Activated CD8-positive, alpha-beta memory T cell treated with anti-CD3 and anti-CD28 coated beads, Interleukin-2, amount 50 U/mL, for 1 hour (primary cell): Measurements from ENCODE around the gene AP3B1.

Experiments used
- DNase-seq: peaks from one replicate; pipeline ENCODE4 v3.0.0-alpha.2; 2020; ENCODE audit errors: extremely low read depth

Gene AP3B1

DNA sequence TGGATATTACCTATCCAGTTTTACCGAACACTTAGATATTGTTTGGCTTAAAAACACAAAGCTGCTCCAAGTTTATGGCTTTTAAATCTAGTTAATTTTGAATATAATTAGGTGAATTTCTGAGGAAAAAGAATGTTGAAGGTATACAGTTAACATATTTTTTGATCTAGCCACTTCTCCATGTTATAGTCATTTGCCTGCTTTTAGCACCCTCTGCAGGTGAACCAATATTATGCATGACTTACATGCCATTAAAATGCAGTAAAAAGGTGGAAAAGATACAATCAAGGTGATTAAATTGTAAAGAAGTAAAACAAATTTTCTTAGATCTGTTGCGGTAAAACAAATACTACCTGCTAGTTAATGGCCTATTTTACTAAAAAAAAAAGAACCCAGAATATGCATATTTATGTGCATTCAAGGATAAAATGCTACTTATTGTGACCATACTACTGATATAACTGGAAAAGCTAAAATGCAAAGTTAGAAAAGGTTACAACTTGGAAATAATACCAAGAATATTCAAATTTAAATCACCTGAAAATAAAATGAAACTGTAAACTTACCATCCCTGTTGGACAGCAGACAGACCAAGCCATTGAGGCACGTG, 132.1 kb downstream of the AP3B1 start:
- no peak for DNase-seq

DNA sequence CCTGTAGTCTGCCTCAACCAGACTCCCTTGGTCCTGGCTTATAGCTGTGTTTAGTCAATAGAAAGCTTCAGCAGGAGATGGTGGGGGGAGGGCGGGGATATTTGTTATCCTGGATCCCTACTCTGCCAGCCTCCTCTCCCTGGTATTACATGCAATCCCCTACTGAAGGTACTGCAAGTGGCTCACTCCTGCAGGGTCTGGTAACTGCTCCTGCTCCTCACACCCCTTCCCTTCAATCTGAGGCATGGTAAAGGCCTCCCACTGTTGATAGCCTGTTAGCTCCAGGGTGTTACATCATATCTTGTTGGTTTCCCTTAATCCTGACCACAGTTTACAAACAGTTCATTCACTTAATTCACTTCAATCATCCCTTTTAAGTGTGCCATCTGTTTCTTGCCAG, 137.5 kb downstream of the AP3B1 start:
- no peak for DNase-seq

DNA sequence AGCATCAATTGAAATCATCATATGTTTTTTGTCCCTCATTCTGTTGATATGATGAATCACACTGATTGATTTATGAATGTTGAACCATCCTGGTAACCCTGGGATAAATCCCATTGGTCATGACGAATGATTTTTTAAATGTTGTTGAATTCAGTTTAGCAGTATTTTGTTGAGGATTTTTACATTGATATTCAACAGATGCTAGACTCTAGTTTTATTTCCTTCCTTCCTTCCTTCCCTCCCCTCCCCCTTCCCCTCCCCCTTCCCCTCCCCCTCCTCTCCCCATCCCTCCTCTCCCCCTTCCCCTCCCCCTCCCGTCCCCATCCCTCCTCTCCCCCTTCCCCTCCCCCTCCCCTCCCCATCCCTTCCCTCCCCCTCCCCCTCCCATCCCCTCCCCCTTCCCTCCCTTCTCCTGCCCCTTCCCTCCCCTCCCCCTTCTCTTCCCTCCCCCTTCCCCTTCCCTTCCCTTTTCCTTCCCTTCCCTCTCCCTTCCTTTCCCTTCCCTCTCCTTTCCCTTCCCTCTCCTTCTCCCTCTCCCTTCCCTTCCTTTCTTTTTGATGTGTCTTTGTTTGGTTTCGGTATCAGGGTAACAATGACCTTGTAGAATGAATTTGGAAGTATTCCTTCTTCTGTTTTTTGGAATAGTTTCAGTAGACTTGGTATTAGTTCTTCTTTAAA, 142.8 kb downstream of the AP3B1 start:
- no peak for DNase-seq

DNA sequence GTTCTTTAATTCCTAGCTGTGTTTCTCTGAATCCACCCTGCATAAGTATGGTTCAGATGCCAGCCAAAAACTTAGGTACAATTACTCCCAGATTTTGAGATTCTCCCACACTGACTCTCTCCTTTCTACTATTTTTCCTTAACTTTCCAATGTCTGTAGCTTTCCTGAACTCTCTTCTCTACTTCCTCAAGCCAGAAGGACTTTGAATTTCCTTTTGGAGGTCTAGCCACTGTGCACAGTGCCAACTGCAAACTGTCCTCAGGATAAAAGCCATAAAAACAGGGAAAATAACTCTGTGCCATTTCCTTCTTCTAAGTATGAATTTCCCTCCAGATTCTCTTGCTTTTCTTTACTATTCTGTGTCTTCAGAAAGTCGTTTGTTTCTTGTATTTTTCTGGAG, 157.2 kb downstream of the AP3B1 start:
- DNase-seq, result no peak

DNA sequence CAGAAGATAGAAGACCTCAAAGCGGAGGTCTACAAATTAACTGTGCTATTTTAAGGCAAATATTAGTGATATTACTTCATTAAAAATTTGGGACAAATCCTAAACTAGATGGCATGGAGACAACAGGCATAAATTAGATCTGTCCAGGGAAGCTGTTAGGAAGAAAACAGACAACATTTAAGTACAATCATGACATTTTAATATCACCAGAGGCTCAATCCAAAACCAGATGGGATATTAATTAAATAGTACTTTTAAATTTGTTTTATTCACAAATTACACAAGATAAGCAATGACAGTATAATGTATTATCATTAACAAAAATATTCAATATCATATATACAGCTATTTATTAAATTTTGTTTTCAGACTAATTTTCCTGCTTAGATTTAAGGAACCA, 161.1 kb downstream of the AP3B1 start:
- no peak for DNase-seq

DNA sequence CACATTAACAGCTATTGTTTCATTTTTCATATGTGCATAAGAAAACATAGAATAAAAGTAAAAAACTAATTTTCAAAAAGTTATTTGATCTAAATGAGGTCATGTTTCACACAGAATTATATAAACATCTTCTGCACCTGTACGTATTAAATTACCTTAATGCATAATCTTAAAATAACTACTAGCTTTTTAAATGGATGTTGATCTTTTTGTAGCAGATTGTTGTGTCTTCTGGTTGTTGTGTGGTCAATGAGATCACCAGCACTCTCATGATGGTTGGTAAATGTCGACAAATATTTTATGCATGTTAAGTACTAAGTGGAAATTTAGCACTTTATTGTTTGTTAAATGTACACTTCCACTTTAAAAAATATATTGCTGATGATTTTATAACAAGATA, 162.0 kb downstream of the AP3B1 start:
- DNase-seq, result no peak

DNA sequence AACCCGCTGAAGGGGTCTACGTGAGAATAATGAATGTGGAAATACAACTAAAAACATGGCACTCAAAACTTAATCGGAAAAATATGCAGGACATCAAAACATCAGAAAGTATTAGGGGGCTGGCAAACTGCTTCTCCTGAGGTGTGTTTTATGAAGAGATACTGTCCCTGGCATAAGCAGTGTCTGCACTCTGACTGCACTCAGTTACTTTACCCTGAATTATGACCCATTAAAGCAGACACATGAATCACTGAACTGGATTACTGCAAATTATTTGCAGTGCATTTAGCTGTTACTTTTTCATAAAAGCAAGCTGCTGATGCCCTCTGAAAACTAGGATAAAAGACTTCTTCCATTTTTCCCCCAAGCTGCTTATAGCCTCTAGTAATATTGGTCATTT, 164.9 kb downstream of the AP3B1 start:
- no peak for DNase-seq

DNA sequence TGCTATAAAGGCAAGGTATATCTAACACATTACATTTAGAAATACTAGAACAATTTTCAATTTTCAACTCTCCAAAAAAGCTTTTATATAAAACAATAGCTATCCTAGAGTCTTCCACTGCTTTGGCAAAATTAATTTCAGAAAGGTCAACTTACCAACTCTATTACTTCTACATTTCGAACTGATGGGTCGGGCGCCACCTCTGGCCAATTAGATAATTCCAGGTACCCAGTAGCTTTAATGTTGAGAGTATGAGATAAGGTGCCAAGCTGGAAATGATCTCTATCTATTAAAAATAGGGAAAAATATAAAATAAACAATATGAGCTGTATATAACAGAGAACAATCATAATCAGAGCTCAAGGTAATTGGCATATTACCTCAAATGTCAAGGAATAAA, 166.6 kb downstream of the AP3B1 start:
- no peak for DNase-seq

DNA sequence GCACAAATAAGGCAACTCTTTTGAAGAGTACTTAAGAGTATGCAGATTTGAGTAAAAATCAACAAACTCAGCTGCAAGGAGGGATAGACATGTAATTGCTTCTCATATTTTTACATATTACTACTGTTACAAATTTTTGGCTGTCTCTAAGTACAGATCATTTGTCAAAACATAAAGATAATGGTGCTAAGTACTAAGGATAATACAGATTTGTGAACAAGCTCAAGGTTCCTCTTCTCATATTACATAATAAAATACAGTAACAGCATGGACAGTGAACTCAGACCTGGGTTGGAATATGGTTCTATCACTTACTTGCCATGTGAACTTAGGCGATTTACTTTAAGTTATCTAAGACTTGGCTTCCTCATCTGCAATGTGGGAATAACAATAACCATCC, 168.0 kb downstream of the AP3B1 start:
- no peak for DNase-seq

DNA sequence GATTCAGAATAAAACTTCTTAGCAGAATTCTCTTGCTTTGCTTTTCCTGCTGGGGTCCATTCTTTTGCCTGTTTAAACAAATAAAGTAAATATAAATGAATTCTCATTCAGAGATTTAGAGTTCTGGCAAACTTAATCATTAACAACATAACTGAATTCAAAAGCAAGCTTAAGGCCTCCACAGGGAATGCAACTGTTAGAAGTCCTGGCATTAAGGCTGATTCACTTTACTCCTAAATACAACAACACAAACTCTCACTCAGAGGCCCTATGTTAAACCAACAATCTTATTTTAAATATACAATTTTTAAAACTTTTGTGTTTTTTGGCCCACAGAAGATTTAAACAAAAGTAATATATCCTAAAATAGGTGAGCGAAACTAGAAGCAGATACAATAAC, 178.3 kb downstream of the AP3B1 start:
- no peak for DNase-seq

DNA sequence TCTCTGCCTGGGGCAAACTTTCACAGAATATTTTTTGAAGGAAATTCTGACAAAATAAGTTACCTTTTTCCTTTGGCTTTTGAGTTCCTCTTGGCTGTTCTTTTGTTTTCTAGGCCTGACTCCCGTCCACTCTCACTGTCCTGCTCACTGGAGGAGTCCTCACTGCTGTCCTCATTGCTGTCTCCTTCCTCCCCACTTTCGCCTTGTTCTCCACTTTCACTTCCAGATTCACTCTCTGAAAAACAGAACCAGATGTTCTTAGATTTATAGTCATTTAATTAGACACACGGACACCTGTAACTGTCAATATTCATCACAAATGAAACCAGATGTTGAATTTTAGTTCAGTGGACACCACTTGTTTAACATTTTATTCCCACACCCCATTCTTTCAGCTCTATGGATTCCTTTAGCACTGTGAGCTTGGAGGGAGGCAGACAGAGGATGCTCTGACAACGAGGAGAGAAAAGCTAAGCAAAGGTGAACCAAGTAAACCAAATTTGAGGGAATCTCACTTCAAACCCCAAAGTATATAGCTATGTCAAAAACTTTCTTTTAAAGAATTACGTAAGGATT, 180.7 kb downstream of the AP3B1 start:
- no peak for DNase-seq

DNA sequence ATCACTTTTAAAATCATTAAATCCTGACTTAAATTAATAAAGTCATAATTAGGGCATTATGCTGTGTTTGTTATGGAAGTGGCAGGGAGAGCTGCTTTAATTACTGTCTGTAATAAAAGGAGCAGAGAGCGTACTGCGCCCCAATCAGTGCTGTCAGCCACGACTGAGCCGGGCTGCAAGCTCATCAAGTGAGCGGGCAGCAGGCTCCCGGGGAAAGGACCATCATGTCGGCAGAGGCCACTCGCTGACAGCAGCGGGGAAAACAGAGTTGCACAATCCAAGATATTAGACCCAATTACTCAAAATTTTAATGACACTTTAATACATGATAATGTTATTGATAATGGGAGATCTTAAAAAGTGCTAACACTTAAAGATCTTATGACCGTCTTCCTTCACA, 181.6 kb downstream of the AP3B1 start:
- no peak for DNase-seq

DNA sequence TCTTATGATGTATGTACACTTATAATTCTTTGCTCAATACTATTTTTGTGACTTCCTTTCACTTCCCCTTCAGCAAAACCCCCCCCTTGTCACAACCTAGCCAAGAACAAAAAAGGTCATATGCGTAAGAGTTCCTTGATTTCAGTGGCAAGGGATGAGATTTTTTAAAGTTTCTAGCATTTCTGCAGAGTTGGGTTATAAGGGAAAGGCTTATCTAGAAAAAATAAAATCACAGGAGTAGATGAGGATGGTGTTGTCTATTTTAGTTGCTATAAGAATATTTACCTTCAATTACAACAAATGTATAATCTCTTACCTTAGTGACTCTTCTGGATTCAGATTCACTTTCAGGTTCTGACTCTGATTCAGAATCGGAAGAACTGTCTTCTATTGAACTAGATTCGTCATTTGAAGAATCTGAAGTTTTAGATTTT, 184.6 kb downstream of the AP3B1 start:
- no peak for DNase-seq

DNA sequence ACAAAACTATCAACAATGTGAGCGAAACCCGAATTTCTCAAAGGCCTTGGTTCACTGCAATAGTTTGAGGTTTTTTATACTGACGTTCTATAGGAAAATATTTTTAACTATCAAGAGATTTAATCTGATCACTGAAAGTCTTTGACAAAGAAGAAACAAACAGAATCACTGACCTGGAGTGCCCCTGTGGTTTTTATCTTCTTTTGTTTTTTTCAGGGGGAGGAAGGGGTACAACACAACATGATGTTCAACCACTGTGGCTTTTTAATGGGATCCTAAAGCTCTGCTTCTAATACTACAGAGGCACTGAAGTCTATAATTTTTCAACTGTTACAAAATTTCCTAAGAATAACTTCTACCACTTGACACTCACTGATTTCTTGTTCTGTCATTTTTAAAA, 185.9 kb downstream of the AP3B1 start:
- no peak for DNase-seq

DNA sequence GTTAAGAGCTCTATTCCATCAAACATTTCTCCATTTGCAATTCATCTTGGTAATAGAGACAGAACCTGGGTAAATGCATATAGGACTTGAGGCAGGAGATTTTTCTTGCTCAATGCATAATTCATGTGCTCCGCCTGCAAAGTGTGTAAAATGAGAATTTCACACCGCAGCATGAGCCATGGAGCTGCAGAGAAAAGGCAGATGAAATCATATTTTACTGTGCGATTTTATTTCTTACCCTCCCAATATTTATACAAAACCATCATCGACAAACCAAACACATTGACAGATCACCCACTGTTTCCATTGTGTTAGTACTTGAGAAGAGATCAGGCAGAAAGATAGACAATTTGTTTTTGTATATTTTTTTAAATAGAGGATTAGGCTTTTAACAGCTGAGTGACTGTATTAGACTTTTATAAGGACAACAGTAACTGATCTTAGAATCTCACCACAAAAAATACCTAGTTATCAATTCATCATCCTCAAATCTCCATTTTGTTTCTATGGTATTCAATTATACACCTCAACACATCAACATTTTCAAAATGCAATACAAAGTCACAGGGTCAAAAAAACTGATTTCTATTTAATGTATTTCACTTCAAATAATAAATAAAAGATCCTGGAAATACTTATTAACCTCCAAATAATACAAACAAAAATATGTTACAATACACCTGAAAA, 191.1 kb downstream of the AP3B1 start:
- no peak for DNase-seq

DNA sequence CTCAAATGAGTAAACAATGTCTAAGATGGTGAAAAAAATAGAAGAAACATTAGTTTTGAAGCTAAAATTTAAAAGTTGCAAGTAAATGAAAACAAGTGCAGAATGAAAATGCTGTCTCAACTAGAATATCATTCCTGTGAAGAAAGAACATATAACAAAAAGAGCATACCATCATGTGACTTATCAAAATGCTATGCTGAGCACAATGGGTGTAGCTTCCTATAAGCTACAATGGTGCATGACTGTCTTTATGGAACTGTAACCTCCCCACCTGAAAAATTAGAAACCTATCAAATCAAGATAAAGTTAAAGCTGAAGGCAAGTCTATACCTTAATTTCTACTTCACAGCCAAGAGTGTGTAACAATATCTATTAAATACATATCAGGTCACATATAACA, 192.0 kb downstream of the AP3B1 start:
- DNase-seq, result no peak

DNA sequence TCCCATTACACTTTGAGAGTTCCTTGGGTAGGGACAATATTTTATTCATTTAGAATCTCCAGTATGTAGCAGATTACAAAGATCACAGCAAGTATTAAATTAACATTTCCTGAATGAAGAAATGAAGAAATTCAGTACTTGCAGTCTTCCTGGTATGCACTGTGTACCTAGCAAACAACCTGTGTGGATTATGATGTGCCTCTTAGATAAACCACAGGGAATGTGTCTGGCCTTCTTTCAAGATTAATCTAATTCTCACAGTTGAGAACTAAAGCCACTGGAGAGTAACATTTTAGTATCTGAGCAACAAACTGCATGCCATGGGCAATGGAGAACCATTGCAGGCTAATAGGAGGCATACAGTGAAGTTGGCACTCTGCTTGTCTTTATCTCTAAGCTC, 199.4 kb downstream of the AP3B1 start:
- no peak for DNase-seq

DNA sequence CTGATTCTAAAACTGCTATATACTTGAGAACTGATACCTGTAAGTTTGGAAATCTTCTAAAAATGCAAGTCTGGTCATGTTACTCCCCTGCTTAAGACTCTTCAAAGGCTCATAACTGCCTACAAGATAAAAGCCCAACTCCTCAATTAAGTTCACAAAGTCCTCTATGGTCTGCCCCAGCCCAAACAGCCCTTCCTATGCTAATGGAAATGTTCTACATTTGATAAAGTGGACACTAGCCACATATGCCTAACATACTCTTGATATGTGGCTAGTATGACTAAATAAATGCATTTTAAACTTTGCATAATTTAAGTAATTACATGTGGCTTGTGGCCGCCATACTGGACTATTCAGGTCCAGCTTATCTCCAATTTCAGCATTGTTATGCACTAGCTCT, 204.5 kb downstream of the AP3B1 start:
- DNase-seq, result no peak

DNA sequence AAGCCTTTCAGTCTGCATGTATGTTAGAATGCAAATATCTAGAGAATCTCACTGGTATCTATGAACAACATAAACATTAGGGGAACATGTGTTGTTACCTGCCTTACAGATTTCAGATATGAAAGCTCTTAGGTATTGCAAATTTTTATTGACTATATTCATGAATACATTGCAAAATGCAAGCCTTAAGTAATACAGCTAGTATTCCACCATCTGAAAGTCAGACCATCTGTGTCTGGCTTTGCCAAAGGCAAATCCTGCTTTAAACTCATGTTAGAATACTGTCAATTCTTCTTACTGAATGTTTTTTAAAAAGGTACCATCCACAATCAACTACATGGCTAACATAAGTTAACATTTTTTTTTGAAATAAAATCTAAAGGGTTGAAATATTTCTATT, 215.6 kb downstream of the AP3B1 start:
- no peak for DNase-seq

DNA sequence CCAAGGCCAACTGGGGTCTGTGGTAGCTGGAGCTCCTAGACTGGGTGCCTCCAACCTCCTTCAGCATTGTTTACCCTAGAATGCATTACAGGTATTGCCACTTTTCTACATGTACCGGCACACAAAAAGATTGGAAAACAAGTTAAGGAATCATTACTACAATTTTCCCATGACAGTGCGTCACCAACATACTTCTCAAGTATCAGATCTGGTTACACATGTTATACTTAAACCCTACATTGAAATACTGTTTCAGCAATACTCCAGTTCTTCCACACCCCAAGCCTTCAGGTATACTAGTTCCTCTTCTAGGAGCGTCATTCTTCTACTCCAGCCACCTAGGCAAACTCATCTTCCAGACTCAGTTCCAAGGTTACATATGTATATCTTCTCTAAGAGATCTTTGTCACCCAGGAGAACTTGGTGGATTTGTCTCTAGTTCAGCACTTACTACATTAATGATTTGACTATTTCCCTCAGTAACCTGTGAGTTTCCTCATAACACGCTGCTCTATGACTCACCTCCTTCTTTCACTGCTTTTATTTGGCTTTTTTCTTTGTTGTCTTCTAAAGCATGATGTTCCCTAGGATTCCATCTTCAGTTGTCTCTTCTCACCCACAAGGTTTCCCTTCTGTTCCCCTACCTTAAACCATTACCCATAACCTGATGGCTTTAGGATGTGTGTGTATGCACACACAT, 217.0 kb downstream of the AP3B1 start:
- DNase-seq, result no peak

DNA sequence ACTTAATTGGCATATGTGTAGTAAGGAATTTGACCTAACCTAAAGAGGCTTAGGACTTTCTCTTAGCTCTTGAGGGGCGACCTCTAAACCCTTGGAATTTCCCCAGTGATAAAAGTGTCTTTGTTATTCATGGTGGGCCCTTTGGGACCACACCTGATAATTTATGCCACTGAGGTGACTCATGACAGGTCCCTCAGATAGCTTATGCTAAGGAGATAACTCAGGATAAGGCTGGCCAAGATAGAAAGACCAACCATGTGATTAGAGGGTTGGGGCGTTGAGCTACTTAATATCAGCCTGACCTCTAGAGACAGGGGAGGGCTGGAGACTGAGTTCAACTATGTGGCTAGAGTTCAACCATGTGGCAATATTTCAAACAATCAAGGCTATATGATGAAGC, 218.1 kb downstream of the AP3B1 start:
- no peak for DNase-seq

DNA sequence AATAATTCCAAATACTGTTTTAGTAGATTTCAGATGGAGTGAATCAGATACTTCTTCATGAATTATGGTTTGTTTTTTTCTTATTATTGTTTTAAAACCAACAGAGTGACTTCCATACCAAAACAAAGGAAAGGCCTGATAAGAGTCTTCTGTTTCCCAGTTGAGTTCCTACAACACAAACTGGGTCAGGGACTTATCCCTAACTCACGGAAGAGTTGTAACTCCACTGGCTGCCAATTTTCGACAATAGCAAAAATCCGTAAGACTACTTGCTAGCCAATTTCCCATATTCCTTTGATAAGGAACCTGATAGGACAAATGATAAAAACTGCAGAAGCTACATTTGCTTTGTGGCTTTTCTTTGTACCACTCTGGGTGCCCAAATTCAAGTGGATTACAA, 219.2 kb downstream of the AP3B1 start:
- DNase-seq, result no peak
